Stimulated activated CD8-positive, alpha-beta memory T cell treated with anti-CD3 and anti-CD28 coated beads, Interleukin-15, amount 100 ng/mL, for 24 hours (primary cell): ENCODE measurements around the gene IRX1.

Source experiments
- DNase-seq: peaks from one replicate; pipeline ENCODE4 v3.0.0-alpha.2; 2020; ENCODE audit warnings: low read depth

IRX1 gene

GRCh38 chr5:3595006-3595961 lies at the start of gene IRX1:
IRX1 (plus strand) TSS chr5:3595832; CDS start chr5:3596106, 274 bp downstream.
- DNase-seq, result no peak

DNA sequence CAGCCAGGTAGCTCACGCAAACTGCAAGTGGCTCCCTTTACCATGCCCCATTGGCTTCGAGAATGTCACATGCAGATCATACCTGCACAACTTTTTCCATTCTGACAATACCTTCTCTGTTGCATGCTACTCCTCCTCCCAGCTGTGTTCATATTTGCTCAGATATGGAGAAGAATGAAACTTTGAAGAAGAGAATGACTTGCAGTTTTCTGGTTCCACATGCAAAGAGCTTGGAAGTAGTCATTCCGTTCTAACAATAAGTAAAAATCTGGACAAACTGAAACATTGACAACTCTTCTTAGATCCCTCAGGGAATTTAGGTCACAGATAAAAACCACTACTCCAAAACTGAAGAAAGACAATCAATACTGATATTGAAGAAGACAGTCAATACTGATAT lies 49.6 kb upstream of the IRX1 start:
- DNase-seq, result no peak

- no peak for DNase-seq
These were observed 31.5 kb upstream of the IRX1 start for GRCh38 chr5:3564116-3564515.

DNA sequence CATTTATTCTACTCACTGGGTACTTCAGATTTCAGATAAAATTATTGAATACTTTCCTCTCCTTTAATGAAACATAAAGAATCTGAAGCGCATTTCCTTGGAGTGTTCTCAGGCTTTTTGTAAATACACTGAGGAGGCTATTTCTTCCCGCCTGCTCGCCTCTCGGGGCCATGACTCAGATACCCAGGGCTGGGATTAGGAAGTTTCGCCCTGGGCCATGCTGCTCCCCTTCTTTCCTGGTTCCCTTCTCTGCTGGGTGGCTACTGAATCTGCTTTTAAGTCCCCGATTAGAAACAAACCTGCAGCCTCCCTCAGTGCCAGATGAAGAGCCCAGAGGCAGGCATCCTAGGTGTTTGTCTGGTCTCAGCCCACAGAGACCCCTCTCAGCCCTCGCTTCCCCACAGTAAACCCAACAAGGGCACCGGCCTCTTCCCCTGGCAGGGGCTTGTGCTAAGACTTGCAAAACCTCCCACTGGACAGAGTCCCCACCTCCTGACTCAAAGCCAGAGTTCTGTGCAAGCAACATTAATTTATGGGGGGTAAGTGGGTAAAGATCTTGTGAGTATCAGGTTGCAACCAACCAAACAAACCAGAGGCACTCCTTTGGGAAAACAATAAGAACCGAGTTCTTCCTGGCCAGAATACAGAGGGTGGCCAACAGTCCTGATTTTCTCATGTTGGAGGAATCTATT lies 30.7 kb upstream of the IRX1 start:
- DNase-seq, result no peak

GRCh38 chr5:3584724-3585531 lies 10.7 kb upstream of the IRX1 start:
- no peak for DNase-seq

DNA sequence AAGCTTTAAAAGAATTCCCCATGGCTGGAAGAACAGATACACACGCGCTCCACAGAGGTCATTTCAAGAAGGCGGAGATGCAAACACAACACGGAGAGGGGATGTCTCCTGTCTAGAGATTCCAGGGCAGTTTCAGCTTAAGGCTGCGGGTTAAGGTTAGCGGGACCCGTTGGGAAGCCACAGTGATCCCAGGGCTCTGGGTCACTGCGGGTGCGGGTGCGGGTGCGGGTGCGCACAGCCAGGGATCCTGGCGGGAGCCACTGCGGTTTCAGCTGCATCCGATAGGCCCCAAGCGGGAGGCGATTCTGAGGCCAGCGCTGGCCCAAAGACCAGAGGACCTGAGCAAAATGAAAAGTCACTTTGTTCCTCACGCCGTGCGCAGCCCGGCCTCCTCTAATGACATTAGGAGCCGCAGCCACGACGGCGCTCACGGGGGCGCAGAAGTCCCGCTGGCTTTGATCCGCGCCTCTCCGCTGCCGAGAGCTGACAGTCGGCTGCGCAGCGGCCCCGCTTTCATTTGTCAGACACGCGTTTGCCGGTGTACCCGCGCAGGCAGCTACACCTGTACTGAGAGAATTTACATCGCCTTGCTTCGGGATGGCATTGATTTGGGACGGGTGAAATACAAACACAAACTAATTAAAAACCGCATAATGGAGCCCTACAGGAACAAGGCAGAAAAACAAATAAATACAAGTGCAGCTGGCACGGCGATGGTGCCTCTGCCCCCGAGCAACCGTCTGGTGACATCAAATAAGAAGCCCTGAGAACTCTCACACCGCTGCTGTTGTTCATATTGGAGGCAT lies 5.3 kb upstream of the IRX1 start:
- no peak for DNase-seq

- no peak for DNase-seq
These were observed 4.4 kb upstream of the IRX1 start for GRCh38 chr5:3590967-3591900.

DNA sequence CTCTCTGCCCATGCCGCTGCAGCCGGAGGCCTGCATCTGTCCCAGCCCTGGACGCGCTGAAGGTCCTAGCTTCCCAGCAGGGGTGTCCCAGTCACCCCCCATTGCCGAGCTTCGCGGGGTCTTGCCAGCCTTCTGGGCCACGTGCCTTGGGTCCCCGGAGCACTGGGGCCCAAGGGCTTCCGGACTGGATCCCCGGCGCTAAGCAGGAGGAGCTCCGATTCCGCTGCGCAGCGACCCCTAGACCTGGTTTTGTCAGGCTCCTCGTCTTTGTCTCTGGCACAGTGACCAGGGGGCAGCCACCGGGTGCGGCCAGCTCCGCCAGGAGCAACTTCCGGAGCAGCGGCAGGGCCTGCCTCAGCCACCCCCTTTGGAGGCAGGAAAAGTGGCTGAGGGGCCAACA lies 3.3 kb upstream of the IRX1 start:
- no peak for DNase-seq

- DNase-seq, result no peak
These were observed 1.7 kb upstream of the IRX1 start for GRCh38 chr5:3593771-3594509.

- DNase-seq, result no peak
These were observed 1.1 kb upstream of the IRX1 start for GRCh38 chr5:3594510-3595005.

DNA sequence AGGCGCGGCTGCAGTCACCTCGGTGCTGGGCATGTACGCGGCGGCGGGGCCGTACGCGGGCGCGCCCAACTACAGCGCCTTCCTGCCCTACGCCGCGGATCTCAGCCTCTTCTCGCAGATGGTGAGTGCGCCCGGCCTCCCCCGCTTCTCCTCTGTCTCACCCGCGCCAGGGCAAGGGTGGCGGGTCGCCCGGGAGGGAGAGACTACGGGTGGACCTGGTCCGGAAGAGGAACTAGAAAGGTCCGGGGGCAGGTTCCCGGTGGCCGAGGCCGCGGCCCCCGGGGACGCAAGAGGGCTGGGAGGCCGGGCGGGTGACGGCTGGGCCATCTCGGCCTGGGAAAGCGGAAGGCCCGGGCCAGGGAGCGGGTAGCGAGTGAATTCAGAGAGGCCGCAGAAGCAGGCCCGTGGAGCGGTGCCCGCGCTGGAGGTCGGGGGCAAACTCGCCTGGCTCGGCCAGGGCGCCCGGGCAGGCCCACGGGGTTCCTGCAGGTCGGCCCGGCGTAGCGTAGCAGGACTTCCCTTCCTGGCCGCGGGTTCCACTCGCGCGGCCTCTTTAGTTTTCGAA lies 711 bp downstream of the IRX1 start:
- DNase-seq, result no peak

- DNase-seq, result no peak
These were observed 1.2 kb downstream of the IRX1 start for GRCh38 chr5:3596857-3597166.

- DNase-seq, result no peak
These were observed 1.8 kb downstream of the IRX1 start for GRCh38 chr5:3597167-3598007.

DNA sequence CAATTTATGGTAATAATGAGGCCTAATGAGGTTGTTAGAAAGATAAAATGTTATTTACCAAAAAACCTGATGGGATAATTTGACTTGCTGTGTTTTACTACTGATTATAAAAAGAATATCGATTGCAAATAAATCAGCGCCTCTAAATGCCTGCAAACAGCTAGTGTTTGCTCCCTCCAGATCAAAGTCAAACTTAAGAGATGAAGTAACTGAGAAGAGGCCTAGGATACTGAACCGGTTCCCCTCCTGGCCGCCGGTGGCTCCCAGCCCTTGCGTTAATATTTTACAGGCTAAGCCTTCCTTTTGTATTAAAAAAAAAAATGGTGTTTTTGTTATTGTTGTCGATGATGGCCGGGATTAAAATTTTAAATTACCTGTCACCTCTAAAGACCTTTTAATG lies 2.6 kb downstream of the IRX1 start:
- DNase-seq, result no peak

- no peak for DNase-seq
These were observed 3.2 kb downstream of the IRX1 start for GRCh38 chr5:3598769-3599211.

DNA sequence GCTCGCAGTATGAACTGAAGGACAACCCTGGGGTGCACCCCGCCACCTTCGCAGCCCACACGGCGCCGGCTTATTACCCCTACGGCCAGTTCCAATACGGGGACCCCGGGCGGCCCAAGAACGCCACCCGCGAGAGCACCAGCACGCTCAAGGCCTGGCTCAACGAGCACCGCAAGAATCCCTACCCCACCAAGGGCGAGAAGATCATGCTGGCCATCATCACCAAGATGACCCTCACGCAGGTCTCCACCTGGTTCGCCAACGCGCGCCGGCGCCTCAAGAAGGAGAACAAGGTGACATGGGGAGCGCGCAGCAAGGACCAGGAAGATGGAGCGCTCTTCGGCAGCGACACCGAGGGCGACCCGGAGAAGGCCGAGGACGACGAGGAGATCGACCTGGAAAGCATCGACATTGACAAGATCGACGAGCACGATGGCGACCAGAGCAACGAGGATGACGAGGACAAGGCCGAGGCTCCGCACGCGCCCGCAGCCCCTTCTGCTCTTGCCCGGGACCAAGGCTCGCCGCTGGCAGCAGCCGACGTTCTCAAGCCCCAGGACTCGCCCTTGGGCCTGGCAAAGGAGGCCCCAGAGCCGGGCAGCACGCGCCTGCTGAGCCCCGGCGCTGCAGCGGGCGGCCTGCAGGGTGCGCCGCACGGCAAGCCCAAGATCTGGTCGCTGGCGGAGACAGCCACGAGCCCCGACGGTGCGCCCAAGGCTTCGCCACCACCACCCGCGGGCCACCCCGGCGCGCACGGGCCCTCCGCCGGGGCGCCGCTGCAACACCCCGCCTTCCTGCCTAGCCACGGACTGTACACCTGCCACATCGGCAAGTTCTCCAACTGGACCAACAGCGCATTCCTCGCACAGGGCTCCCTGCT lies 3.8 kb downstream of the IRX1 start:
- DNase-seq, result no peak
